ENCODE measurements around the gene HSPH1.
"Not testable (repeated sequence)": the region's sequence is repeated elsewhere in the genome, so short reads cannot be mapped to it uniquely, and the experiment has no call there.

The HSPH1 gene

DNA sequence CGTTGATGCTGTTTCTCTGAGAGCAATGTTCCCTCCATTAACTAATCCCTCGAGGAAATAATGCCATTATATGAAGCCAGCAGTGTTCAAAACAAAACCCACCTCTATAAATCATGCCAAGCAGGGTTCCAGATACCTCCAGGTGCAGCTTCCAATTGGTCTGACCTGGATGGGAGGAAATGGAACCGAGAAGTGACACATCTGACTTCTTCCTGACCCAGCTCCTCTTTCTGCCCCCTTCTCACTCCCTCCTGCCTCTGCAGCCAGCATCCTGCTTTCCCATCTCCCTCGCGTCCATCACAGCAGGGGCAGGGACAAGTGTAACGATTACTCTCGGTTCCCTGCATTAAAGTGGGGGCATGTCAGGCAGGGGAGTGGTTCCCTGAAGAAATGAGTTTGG, 37.5 kb downstream of the HSPH1 start:
- DNase-seq, result no peak

DNA sequence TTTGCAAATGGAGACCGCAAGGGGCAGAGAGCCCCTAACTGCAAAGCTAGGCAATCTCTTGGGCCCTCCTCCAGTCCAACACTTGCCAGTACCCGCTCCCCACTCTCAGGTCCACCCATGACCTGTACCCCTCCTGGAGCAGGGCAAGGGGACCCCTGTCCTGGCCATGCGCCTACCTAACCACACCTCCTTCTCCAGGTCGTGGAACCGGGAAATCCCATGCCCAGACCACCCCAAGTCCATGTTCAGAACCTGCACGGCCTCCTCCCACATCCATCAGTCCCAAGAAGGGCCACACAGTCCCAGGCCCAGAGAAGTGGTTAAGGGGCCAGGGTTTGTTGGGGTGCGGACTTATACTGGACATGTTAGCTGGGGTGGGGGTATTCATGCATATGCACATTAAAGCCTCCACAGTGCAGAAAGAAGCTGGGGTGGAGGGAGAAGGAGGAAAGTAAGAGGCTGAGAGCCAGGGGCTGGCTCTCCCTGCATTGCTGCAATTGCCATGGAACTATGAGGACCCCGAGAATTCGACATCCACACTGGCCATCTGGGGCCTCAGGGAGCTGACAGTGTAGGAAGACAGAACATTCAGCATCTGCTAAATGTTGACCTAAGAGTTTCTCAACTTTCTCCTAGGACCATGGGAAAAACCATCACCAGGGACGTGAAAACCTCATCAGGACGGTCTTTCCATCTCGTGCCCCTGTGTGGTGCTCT, 39.0 kb downstream of the HSPH1 start:
- DNase-seq, result no peak

DNA sequence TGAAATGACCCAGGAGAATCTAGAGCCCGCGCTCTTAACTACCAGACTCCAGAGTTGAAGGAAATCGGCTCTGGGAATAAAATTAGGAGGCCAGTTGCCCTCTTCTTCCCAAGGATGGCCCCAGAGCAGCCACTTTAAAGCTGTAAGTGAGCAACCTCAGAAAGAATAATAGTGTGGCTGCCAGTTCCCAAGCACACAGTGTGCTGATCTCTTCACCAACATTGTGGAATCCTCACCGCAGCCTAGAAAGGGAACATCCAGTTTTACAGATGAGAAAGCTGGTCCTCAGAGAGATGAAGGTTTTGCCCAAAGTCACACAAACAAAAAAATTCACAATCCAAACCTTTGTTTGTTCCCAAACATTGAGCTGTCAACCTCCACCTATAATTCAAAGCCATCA, 39.6 kb downstream of the HSPH1 start:
- DNase-seq, result no peak

- no peak for DNase-seq
These were observed 40.1 kb downstream of the HSPH1 start for GRCh38 chr13:31121379-31122140.

DNA sequence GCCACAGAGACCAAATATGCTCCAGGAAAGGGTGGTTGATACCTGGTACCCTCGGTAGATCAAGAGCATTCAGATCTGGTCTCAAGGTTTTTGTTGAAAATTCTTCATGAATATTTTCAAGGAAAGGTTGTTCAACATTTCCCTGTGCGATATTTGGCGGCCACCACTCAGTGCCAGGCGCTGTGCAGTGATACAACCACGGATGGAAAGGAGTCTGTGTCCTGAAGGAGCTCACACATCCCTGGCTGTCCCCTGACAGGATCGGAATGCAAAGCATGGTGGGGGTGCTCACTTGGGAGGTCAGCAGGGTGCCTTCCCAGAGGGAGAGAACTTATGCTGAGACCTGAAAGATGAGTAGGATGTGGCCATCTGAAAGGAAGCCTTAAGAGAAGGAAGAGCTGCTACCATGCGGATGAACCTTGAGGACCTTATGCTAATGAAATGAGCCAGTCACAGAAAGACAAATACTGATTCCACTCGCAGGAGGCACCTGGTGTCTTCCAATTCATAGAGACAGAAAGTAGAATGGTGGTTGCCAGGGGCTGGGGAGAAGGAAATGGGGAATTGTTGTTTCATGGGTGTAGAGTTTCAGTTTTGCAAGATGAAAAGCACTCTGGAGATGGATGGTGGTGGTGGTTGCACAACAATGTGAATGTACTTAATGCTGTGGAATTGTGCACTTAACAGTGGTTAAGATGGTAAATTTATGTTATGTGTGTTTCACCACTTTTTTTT, 41.6 kb downstream of the HSPH1 start:
- no peak for DNase-seq

DNA sequence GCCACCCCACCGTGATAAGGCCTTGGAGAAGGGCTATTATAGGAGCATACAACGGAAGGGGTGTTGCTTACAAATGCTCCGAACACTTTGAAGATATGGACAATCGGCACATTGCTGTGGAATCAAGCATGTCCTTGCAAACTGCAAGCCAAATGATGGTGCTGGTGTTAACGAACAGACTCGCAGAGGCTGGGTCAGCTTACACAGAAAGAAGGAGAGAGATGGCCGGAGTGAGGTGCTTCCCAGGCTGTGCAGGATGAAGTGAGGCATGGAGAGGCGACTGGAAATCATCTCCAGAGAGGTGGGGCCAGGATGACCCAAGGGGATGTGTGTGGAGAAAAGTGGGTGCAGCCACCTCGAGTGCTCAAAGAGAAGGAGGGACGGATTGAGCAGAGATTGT, 42.2 kb downstream of the HSPH1 start:
- no peak for DNase-seq

DNA sequence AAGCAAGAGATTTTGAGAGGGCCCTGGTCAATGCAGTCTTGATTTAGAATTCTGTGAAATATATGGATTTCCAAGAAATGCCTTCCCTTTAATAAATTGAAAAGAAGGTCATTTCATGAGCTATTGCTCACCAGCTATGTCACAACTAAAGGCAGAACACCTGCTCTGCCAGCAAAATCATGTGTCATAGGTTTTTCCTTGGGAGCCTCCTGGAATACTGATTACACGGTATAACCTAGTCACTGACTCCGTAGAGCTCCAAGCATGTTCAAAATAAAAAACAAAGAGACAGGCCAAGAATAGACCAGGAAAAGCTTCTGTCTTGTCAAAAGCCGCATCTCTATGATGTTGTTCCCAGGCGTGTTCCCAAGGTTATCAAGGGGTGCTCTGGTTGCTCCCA, 45.5 kb downstream of the HSPH1 start:
- DNase-seq, result no peak

DNA sequence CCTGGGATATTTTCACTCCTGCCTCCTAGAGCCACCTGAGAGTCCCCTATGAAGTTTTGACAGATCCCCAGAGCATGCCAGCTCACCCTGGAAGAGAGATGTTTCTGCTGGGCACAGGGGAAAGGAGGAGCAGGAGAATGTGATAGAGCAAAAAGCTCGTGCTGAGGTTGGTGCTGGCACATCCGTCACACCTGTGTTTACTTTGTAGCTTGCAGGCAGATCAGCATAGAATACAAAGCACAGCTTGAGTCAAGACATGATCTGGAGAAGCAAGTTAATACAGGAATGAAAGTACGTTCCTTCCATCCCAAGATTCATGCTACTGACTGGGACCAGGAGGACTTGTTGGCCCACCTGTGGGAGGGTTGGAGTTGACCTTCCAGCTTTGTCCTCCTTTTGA, 46.1 kb downstream of the HSPH1 start:
- DNase-seq, result no peak

DNA sequence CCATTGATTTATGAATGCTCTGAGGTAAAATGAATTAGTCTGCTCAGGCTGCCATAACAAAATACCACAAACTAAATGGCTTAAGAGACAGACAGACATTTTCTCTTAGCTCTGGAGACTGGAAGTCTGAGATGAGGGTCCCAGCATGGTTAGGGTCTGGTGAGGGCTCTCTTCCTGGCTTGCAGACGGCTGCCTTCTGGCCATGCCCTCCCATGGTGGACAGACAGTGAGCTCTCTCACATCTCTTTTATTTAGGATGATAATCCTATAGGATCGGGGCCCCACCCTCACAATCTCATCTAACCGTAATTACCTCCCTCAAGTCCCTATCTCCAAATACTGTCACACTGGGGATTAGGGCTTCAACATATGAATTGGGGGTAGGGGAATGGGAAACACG, 47.1 kb downstream of the HSPH1 start:
- no peak for DNase-seq

DNA sequence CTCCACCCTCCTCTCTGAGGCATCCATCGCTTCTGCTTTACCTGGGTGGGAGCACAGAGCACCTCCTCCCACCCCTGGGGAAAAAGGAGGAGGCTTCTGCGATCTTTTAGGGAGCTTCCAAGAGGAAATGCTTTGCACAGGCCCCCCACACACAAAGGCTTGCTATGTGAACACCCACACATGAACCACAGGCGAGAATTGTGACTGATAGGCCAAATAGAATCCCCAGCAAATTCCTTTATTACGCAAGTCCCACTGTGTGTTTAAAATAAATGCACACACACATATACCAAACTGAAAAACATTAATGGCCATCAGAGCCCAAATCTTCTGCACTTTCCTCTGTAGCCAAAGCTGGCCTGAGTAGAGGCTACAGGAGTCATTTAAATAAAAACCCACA, 50.6 kb downstream of the HSPH1 start:
- DNase-seq, result no peak

DNA sequence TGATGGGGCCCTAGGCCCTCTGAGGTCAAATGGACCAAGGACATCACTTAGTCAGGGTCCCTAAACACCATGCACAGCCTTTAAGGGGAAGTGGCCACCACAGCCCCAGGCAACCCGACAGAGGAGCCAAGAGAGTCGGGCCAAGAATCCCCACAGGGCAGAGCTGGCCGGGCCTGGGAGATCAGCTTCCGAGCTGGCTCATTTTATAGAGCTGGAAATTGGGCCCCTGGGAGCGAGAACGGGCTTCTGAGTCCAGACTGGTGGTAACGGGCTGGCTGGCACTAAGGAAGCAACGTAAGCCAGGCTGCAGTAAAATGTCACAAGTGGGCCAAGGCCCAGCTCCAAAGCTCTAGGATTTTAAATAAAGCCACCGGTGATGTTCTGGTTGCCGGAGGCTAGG, 51.1 kb downstream of the HSPH1 start:
- DNase-seq, result no peak

GRCh38 chr13:31110169-31110568, 51.5 kb downstream of the HSPH1 start:
- DNase-seq, result no peak

- no peak for DNase-seq
These were observed 54.6 kb downstream of the HSPH1 start for GRCh38 chr13:31107109-31107508.

GRCh38 chr13:31105856-31106255, 55.8 kb downstream of the HSPH1 start:
- DNase-seq, result no peak

DNA sequence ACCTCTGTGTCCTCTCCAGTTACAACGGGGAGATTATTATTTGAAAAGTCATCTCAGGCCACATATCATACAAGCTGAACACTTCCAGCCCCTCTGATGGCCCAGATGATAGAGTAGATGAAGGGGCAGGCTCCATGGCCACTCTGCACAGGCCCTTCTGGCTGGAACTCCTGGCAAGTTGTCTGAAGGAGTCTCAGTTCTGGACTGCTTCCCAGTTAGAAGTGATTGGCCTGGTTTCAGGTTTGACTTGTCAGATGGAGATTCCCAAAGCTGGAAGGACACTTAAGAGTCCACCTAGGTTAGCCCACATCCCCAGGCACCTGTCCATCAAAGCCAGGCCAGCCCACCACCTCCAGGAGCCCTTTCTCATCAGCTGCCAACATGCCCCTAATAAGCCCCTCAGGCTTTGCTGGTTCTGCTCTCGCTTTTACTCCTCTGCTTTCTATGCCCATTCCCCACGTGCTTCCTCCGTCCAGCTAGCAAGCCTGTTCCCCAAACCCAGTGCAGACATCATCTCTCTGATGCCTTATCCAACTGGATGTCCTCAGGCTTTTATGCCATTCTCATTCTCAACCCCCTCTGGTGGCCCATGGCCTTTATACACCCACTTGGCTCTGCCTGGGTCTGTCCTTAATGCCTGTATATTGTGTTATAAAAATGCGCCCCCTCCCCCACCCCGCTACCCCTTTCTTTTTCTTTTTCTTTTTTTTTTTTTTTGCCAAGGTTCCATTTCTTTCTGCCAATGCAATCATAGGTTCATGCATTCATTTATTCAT, 56.5 kb downstream of the HSPH1 start:
- no peak for DNase-seq

GRCh38 chr13:31102905-31103304, 58.8 kb downstream of the HSPH1 start:
- no peak for DNase-seq

DNA sequence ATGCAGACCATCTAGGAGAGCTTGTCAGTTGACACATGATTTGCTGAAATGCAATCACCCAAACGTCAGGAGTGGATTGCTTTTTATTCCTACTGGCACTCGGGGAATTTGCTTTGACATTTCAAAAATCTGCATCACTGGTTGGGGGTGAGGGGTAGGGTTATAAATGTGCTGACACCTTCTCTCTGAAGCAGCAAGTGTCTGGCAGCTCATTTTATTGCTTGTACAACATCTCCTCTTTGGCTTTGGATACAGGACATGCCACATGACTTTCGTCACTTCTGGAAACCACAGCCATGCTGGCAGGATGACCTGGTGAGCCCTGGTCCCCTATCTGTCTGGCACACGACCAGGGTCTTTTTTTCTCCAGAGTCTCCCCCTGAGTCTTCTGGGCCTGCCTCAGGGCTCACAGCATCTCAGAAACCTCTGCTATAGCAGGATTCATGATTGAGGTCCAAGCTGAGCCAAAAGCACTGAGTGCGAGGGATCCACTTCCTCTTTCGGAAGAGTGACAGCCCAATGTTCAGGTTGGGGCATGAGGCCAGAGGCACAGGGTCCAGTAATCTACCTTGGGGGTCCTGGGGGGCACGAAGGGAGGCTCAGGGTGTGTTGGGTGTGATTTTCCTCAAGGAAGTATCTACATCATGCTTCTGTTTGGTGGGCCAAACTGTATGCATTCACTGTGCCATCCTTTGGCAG, 60.1 kb downstream of the HSPH1 start:
- no peak for DNase-seq

- DNase-seq, result no peak
These were observed 61.0 kb downstream of the HSPH1 start for GRCh38 chr13:31100721-31101120.

- DNase-seq, result not testable (repeated sequence)
These were observed 63.7 kb downstream of the HSPH1 start for GRCh38 chr13:31097911-31098434.

- DNase-seq, result no peak
These were observed 64.9 kb downstream of the HSPH1 start for GRCh38 chr13:31096654-31097302.

GRCh38 chr13:31094331-31095015, 67.2 kb downstream of the HSPH1 start:
- no peak for DNase-seq

All from activated T-cell treated with anti-CD3 and anti-CD28 coated beads, Interleukin-2, amount 50 U/mL, for 48 hours (primary cell).